ENCODE data around the gene GINS1. TPM values are rescaled to one million over a fixed set of nuclear protein-coding genes. Genes with fewer than 3 reads are reported as not detected.

Gene GINS1
- total RNA-seq, 1 donor from 2014 or later: 6.2 TPM

DNA sequence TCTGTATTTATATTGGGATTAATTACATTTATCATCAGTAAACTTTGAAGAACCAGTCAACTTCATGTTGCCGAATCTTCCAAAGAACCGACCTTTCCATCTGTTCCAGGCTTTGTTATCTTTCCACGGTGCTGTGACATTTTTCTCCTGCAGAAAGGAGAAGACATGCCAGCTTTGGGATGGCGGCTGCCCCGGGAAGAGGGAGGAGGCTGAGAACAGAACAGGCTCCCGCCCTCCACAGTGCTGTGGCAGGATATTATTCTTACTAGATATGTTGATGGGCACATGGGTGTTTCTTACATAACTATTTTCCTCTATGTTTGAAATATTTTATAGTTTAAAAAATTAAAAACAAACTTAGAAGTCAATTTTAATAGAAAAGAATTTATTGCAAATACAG is 44.9 kb downstream of the GINS1 start:
- no peak overlapping the region for H3K4me3 Mint-ChIP-seq (ENCODE audit: unreplicated experiment)
- TF ChIP-seq, protein P1, sequence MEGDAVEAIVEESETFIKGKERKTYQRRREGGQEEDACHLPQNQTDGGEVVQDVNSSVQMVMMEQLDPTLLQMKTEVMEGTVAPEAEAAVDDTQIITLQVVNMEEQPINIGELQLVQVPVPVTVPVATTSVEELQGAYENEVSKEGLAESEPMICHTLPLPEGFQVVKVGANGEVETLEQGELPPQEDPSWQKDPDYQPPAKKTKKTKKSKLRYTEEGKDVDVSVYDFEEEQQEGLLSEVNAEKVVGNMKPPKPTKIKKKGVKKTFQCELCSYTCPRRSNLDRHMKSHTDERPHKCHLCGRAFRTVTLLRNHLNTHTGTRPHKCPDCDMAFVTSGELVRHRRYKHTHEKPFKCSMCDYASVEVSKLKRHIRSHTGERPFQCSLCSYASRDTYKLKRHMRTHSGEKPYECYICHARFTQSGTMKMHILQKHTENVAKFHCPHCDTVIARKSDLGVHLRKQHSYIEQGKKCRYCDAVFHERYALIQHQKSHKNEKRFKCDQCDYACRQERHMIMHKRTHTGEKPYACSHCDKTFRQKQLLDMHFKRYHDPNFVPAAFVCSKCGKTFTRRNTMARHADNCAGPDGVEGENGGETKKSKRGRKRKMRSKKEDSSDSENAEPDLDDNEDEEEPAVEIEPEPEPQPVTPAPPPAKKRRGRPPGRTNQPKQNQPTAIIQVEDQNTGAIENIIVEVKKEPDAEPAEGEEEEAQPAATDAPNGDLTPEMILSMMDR (IDR thresholded peaks at IDR 0.05): no peak
- no peak overlapping the region for H3K27ac Mint-ChIP-seq (ENCODE audit: unreplicated experiment)

DNA sequence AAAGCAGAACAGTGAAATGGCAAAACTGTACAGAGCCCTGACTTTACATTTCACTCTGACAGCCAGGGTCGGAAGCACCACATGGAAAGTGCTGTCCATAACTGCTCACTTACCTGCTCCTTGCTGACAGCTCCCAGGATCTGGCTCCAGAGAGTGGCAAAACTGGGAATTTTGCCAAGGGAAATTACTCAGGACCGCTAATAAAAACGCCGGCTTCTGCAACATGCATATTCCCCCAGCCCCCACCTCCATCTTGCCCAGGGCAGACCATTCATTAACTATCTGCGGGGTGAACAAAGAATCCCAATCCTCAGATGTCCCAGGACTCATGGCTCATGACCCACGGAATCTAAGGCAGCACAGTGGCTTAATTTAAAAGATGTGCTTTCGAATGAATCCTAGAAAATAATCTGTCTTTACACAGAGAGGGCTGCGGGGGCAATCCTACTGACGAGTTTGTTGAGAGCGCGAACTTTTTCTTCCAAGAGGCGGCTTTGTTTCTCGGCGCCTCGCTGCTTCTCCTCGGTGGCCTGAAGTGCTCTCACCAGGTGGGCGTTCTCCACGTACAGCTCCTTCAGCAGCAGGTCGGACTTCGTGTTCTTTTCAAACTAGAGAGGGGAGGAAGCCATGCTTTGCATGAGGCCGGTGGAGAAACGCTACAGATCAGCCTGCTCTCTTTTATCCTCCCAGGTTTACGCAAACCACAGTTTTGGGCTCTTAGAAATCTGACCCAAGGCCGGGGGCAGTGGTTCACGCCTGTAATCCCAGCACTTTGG is 45.8 kb downstream of the GINS1 start:
- H3K4me1 Mint-ChIP-seq (ENCODE audit: unreplicated experiment): no peaks in the 10 kb centered on the region
- TF ChIP-seq, protein P1 (IDR thresholded peaks at IDR 0.05): no peak
- peak; percentile 72 for DNase-seq (ENCODE audit: extremely low spot score, unreplicated experiment)
- H3K27me3 Mint-ChIP-seq (ENCODE audit: unreplicated experiment): no peaks in the 10 kb centered on the region
- no peak overlapping the region for H3K27ac Mint-ChIP-seq (ENCODE audit: unreplicated experiment)
- H3K36me3 Mint-ChIP-seq (ENCODE audit: unreplicated experiment): peaks cover 57% of the 10 kb centered on the region
- H3K4me3 Mint-ChIP-seq (ENCODE audit: unreplicated experiment): no peak overlapping the region
- peaks cover 7% of the 10 kb centered on the region for H3K9me3 Mint-ChIP-seq (ENCODE audit: unreplicated experiment)

More for the DNA sequence above, 44.9 kb downstream of the GINS1 start:
- Mint-ChIP-seq H3K9me3 (ENCODE audit: unreplicated experiment) (peaks cover 8% of the 10 kb centered on the region), H3K4me1 (ENCODE audit: unreplicated experiment) (no peaks in the 10 kb centered on the region), H3K27me3 (ENCODE audit: unreplicated experiment) (no peaks in the 10 kb centered on the region), H3K36me3 (ENCODE audit: unreplicated experiment) (peaks cover 53% of the 10 kb centered on the region)
- peak; percentile 67 for DNase-seq (ENCODE audit: extremely low spot score, unreplicated experiment)

DNA sequence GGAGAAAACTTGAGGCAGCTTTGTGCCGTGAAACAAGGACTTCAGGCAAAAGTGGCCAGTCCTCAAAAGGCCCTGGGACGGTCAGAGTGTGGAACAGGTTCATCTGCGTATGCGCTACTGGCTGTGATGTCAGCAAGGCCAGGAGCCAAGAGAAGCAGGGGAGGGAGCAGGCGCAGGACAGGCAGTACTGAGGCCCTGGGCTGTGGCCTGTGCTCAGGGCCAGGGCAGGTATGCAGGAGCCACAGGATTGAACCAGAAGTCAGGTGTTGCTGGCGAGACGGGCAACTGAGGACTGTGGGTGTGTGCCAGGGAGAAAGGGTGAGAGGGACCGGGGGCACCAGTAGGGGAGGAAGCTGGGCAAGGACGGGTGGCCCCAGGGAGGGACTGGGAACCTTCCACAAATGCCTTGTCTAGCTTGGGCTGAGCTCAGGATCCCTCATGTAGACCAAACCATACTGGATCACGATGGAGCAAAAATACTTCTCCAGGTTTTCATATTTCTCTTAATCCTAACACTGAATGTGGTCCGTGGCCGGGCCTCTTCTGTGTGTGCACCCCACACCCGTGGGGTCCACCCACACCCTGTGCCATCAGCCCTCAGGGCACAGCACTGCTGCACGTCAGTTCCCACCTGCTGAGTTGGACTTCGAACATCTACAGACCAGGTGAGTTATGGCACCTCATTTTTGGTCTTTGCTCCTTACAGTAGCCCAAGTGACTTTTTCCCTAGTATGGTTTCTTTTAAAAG is 46.9 kb downstream of the GINS1 start:
- Mint-ChIP-seq H3K27ac (ENCODE audit: unreplicated experiment) (no peak overlapping the region), H3K4me3 (ENCODE audit: unreplicated experiment) (no peak overlapping the region), H3K9me3 (ENCODE audit: unreplicated experiment) (no peaks in the 10 kb centered on the region), H3K4me1 (ENCODE audit: unreplicated experiment) (no peaks in the 10 kb centered on the region), H3K36me3 (ENCODE audit: unreplicated experiment) (peaks cover 47% of the 10 kb centered on the region), H3K27me3 (ENCODE audit: unreplicated experiment) (no peaks in the 10 kb centered on the region)
- TF ChIP-seq, protein P1 (IDR thresholded peaks at IDR 0.05): no peak
- DNase-seq (ENCODE audit: extremely low spot score, unreplicated experiment): no peak

- H3K4me1 Mint-ChIP-seq (ENCODE audit: unreplicated experiment): no peaks in the 10 kb centered on the region
- H3K27ac Mint-ChIP-seq (ENCODE audit: unreplicated experiment): no peak overlapping the region
- no peak overlapping the region for H3K4me3 Mint-ChIP-seq (ENCODE audit: unreplicated experiment)
- H3K9me3 Mint-ChIP-seq (ENCODE audit: unreplicated experiment): no peaks in the 10 kb centered on the region
- TF ChIP-seq, protein P1 (IDR thresholded peaks at IDR 0.05): no peak
- peaks cover 43% of the 10 kb centered on the region for H3K36me3 Mint-ChIP-seq (ENCODE audit: unreplicated experiment)
- no peak for DNase-seq (ENCODE audit: extremely low spot score, unreplicated experiment)
- H3K27me3 Mint-ChIP-seq (ENCODE audit: unreplicated experiment): no peaks in the 10 kb centered on the region
Measured at GRCh38 chr20:25457886-25458680, 50.6 kb downstream of the GINS1 start.

Measured in osteocyte (in vitro differentiated cells).